ENCODE data around the gene TAGLN3.

The TAGLN3 gene

GRCh38 chr3:111956995-111957734, 41.6 kb upstream of the TAGLN3 start:
- H3K9me3 ChIP-seq (ENCODE audit: insufficient read depth, low read length) = no peaks in the 10 kb centered on the region
- H3K4me3 ChIP-seq (ENCODE audit: low read length) = no peak overlapping the region
- H3K4me1 ChIP-seq (ENCODE audit: low read length) = no peaks in the 10 kb centered on the region
- no peak for TF ChIP-seq CTCF (IDR thresholded peaks at IDR 0.05; ENCODE audit: low read depth, low read length)
- TF ChIP-seq EZH2phosphoT487 (IDR thresholded peaks at IDR 0.05; ENCODE audit: low read depth) = no peak
- no peak overlapping the region for H3K27ac ChIP-seq (ENCODE audit: low read length)
- no peak overlapping the region for H2AFZ ChIP-seq (ENCODE audit: low read depth, low read length)
- no peak overlapping the region for H3K4me2 ChIP-seq (ENCODE audit: low read length)
- no peak overlapping the region for H3K9ac ChIP-seq (ENCODE audit: low read length)
- no peaks in the 10 kb centered on the region for H3K27me3 ChIP-seq (ENCODE audit: low read depth, low read length)
- no peaks in the 10 kb centered on the region for H3K36me3 ChIP-seq (replicated peaks; ENCODE audit: low read depth, low read length)
- no peaks in the 10 kb centered on the region for H4K20me1 ChIP-seq (ENCODE audit: insufficient read depth, low read length)
- no peaks in the 10 kb centered on the region for H3K79me2 ChIP-seq (ENCODE audit: low read length)

- Histone ChIP-seq H3K9ac (ENCODE audit: low read length) (no peak overlapping the region), H3K27ac (ENCODE audit: low read length) (no peak overlapping the region), H3K36me3 (replicated peaks; ENCODE audit: low read depth, low read length) (no peaks in the 10 kb centered on the region), H3K27me3 (ENCODE audit: low read depth, low read length) (no peaks in the 10 kb centered on the region), H3K9me3 (ENCODE audit: insufficient read depth, low read length) (no peaks in the 10 kb centered on the region), H3K4me2 (ENCODE audit: low read length) (no peak overlapping the region), H3K79me2 (ENCODE audit: low read length) (no peaks in the 10 kb centered on the region), H2AFZ (ENCODE audit: low read depth, low read length) (no peak overlapping the region), H4K20me1 (ENCODE audit: insufficient read depth, low read length) (no peaks in the 10 kb centered on the region), H3K4me3 (ENCODE audit: low read length) (no peak overlapping the region), H3K4me1 (ENCODE audit: low read length) (no peaks in the 10 kb centered on the region)
- TF ChIP-seq CTCF (IDR thresholded peaks at IDR 0.05; ENCODE audit: low read depth, low read length) = no peak
- TF ChIP-seq EZH2phosphoT487 (IDR thresholded peaks at IDR 0.05; ENCODE audit: low read depth) = no peak
Observed at GRCh38 chr3:111961461-111962164, 37.1 kb upstream of the TAGLN3 start.

- Histone ChIP-seq H4K20me1 (ENCODE audit: insufficient read depth, low read length) (no peaks in the 10 kb centered on the region), H3K9me3 (ENCODE audit: insufficient read depth, low read length) (no peaks in the 10 kb centered on the region), H3K9ac (ENCODE audit: low read length) (no peak overlapping the region), H3K79me2 (ENCODE audit: low read length) (no peaks in the 10 kb centered on the region), H3K27ac (ENCODE audit: low read length) (no peak overlapping the region), H2AFZ (ENCODE audit: low read depth, low read length) (no peak overlapping the region), H3K27me3 (ENCODE audit: low read depth, low read length) (no peaks in the 10 kb centered on the region), H3K4me3 (ENCODE audit: low read length) (no peak overlapping the region), H3K4me2 (ENCODE audit: low read length) (no peak overlapping the region), H3K4me1 (ENCODE audit: low read length) (peaks cover 6% of the 10 kb centered on the region; the same call in 1 of the 2 replicates), H3K36me3 (replicated peaks; ENCODE audit: low read depth, low read length) (no peaks in the 10 kb centered on the region)
- TF ChIP-seq EZH2phosphoT487 (IDR thresholded peaks at IDR 0.05; ENCODE audit: low read depth) (no peak), CTCF (IDR thresholded peaks at IDR 0.05; ENCODE audit: low read depth, low read length) (no peak)
Observed at GRCh38 chr3:111963424-111963823, 35.3 kb upstream of the TAGLN3 start.

- no peaks in the 10 kb centered on the region for H3K36me3 ChIP-seq (replicated peaks; ENCODE audit: low read depth, low read length)
- no peaks in the 10 kb centered on the region for H3K9me3 ChIP-seq (ENCODE audit: insufficient read depth, low read length)
- peaks cover 3% of the 10 kb centered on the region; the same call in 1 of the 2 replicates for H3K27me3 ChIP-seq (ENCODE audit: low read depth, low read length)
- H3K4me1 ChIP-seq (ENCODE audit: low read length) = peaks cover 6% of the 10 kb centered on the region; the same call in 1 of the 2 replicates
- H3K4me3 ChIP-seq (ENCODE audit: low read length) = no peak overlapping the region
- TF ChIP-seq CTCF (IDR thresholded peaks at IDR 0.05; ENCODE audit: low read depth, low read length) (no peak), EZH2phosphoT487 (IDR thresholded peaks at IDR 0.05; ENCODE audit: low read depth) (no peak)
- H4K20me1 ChIP-seq (ENCODE audit: insufficient read depth, low read length) = no peaks in the 10 kb centered on the region
- no peak overlapping the region for H3K9ac ChIP-seq (ENCODE audit: low read length)
- no peaks in the 10 kb centered on the region for H3K79me2 ChIP-seq (ENCODE audit: low read length)
- H2AFZ ChIP-seq (ENCODE audit: low read depth, low read length) = no peak overlapping the region
- no peak overlapping the region for H3K4me2 ChIP-seq (ENCODE audit: low read length)
- H3K27ac ChIP-seq (ENCODE audit: low read length) = no peak overlapping the region
Observed at GRCh38 chr3:111965484-111965883, 33.2 kb upstream of the TAGLN3 start.

Measured in OCI-LY3 (cell line).